WTC11 (cell line): Measurements from ENCODE around the gene RGS6. TPM values are rescaled to one million over a fixed set of nuclear protein-coding genes. Genes with fewer than 3 reads are reported as not detected.

Source experiments
- ATAC-seq: fragments of 200-7000 bp; cut with Tn5 transposase; 2 replicates; pipeline ENCODE4 v1.10.0; 2021; ENCODE audit warnings: mild to moderate bottlenecking, moderate library complexity
- CTCF ChIA-PET: fragments of 300-600 bp; sonication (Branson Sonifier 250); formaldehyde crosslinking; loops from one replicate; lab custom pipeline; 2021; ENCODE audit warnings: antibody characterized with exemption; lab: Charles Lee
- POLR2A ChIA-PET: fragments of 350-600 bp; sonication (Branson Sonifier 250); formaldehyde crosslinking; loops from one replicate; lab custom pipeline; 2021; ENCODE audit warnings: antibody characterized with exemption; lab: Charles Lee
- DNase-seq: peaks from one replicate; pipeline ENCODE4 v3.0.0; 2021; ENCODE audit warnings: low spot score
- H3K27ac Mint-ChIP-seq: 2 replicates; pipeline ENCODE4 v1.8.0; 2021; ENCODE audit warnings: mixed read lengths
- H3K27me3 Mint-ChIP-seq: 2 replicates; pipeline ENCODE4 v1.8.0; 2021; ENCODE audit warnings: low read depth, mild to moderate bottlenecking, moderate library complexity, mixed read lengths
- H3K36me3 Mint-ChIP-seq: 2 replicates; pipeline ENCODE4 v1.8.0; 2021; ENCODE audit warnings: mixed read lengths
- H3K4me1 Mint-ChIP-seq: 2 replicates; pipeline ENCODE4 v1.8.0; 2022; ENCODE audit warnings: mixed read lengths
- H3K4me3 Mint-ChIP-seq: 2 replicates; pipeline ENCODE4 v1.8.0; 2021; ENCODE audit warnings: mild to moderate bottlenecking, moderate library complexity, mixed read lengths
- H3K9me3 Mint-ChIP-seq: 2 replicates; pipeline ENCODE4 v1.8.0; 2021; ENCODE audit warnings: mixed read lengths
- ATF1 ChIP-seq: sonication (generic); formaldehyde crosslinking; IDR thresholded peaks from 2 replicates; pipeline ENCODE4 v1.8.1; 2023; ENCODE audit warnings: mild to moderate bottlenecking, moderate library complexity, missing genetic modification reagents
- CREB1 ChIP-seq: sonication (generic); formaldehyde crosslinking; IDR thresholded peaks from 2 replicates; pipeline ENCODE4 v1.8.0; 2023; ENCODE audit warnings: mild to moderate bottlenecking, missing genetic modification reagents
- EMX1 ChIP-seq: fragments of 250-450 bp; sonication (Bioruptor Pico); IDR thresholded peaks from 2 replicates; pipeline ENCODE4 v1.8.0; 2021; ENCODE audit warnings: mild to moderate bottlenecking
- ESRRA ChIP-seq: sonication (generic); formaldehyde crosslinking; IDR thresholded peaks from 2 replicates; pipeline ENCODE4 v1.8.1; 2022; ENCODE audit warnings: mild to moderate bottlenecking, missing genetic modification reagents, borderline replicate concordance
- HMGA2 ChIP-seq: fragments of 250-450 bp; sonication (Bioruptor Pico); IDR thresholded peaks from 2 replicates; pipeline ENCODE4 v1.4.0; 2021; ENCODE audit warnings: mild to moderate bottlenecking, moderate library complexity
- IRF2 ChIP-seq: sonication (generic); formaldehyde crosslinking; IDR thresholded peaks from 2 replicates; pipeline ENCODE4 v1.8.0; 2022; ENCODE audit warnings: low read depth, missing genetic modification reagents, borderline replicate concordance
- NFE2L1 ChIP-seq: sonication (generic); formaldehyde crosslinking; IDR thresholded peaks from 2 replicates; pipeline ENCODE4 v1.8.1; 2023; ENCODE audit warnings: missing genetic modification reagents
- OVOL2 ChIP-seq: fragments of 250-450 bp; sonication (Bioruptor Pico); IDR thresholded peaks from 2 replicates; pipeline ENCODE4 v1.9.0; 2021; ENCODE audit warnings: mild to moderate bottlenecking, borderline replicate concordance
- RELA ChIP-seq: sonication (generic); formaldehyde crosslinking; IDR thresholded peaks from 2 replicates; pipeline ENCODE4 v1.8.1; 2022; ENCODE audit warnings: missing genetic modification reagents, mild to moderate bottlenecking, borderline replicate concordance
- RORB ChIP-seq: fragments of 250-450 bp; sonication (Bioruptor Pico); IDR thresholded peaks from 2 replicates; pipeline ENCODE4 v1.9.0; 2021; ENCODE audit warnings: mild to moderate bottlenecking
- SP1 ChIP-seq: sonication (generic); formaldehyde crosslinking; conservative IDR thresholded peaks from 2 replicates; pipeline ENCODE4 v1.8.1; 2022; ENCODE audit warnings: missing genetic modification reagents
- TEAD1 ChIP-seq: sonication (generic); formaldehyde crosslinking; IDR thresholded peaks from 2 replicates; pipeline ENCODE4 v1.8.0; 2022; ENCODE audit warnings: mild to moderate bottlenecking, missing genetic modification reagents
- TP53 ChIP-seq: sonication (generic); formaldehyde crosslinking; IDR thresholded peaks from 2 replicates; pipeline ENCODE4 v1.8.1; 2023; ENCODE audit warnings: mild to moderate bottlenecking, missing genetic modification reagents
- ZBTB21 ChIP-seq: sonication (generic); formaldehyde crosslinking; IDR thresholded peaks from 2 replicates; pipeline ENCODE4 v1.8.1; 2023; ENCODE audit warnings: mild to moderate bottlenecking, missing genetic modification reagents, borderline replicate concordance
- ZNF138 ChIP-seq: sonication (generic); formaldehyde crosslinking; conservative IDR thresholded peaks from 2 replicates; pipeline ENCODE4 v1.8.1; 2022; ENCODE audit warnings: mild to moderate bottlenecking, moderate library complexity, missing genetic modification reagents
- ZNF396 ChIP-seq: fragments of 250-450 bp; sonication (Bioruptor Pico); IDR thresholded peaks from 2 replicates; pipeline ENCODE4 v1.8.0; 2021; ENCODE audit warnings: mild to moderate bottlenecking, moderate library complexity, borderline replicate concordance
- ZNF416 ChIP-seq: fragments of 250-450 bp; sonication (Bioruptor Pico); IDR thresholded peaks from 2 replicates; pipeline ENCODE4 v1.9.0; 2021; ENCODE audit warnings: mild to moderate bottlenecking, inconsistent platforms
- ZNF423 ChIP-seq: fragments of 250-450 bp; sonication (Bioruptor Pico); IDR thresholded peaks from 2 replicates; pipeline ENCODE4 v2.1.2; 2022; ENCODE audit warnings: mild to moderate bottlenecking, moderate library complexity
- ZNF671 ChIP-seq: fragments of 250-450 bp; sonication (Bioruptor Pico); IDR thresholded peaks from 2 replicates; pipeline ENCODE4 v1.8.0; 2021; ENCODE audit warnings: mild to moderate bottlenecking
- total RNA-seq: library from RNA; stranded (reverse); gene quantifications from 3 replicates; pipeline ENCODE4 v1.2.3, GENCODE V29; 2021
- TF ChIP-seq, protein P1 (sequence below): sonication (generic); formaldehyde crosslinking; IDR thresholded peaks from 2 replicates; pipeline ENCODE4 v1.8.1; 2023; ENCODE audit warnings: mild to moderate bottlenecking, missing genetic modification reagents, borderline replicate concordance
- TF ChIP-seq, protein P2 (sequence below): fragments of 200-600 bp; IDR thresholded peaks from 2 replicates; pipeline ENCODE4 v1.8.0; 2022; ENCODE audit warnings: antibody characterized with exemption
- TF ChIP-seq, protein P3 (sequence below): fragments of 250-450 bp; sonication (Bioruptor Pico); IDR thresholded peaks from 2 replicates; pipeline ENCODE4 v1.9.0; 2021; ENCODE audit warnings: mild to moderate bottlenecking
- TF ChIP-seq, protein P4 (sequence below): sonication (generic); formaldehyde crosslinking; IDR thresholded peaks from 2 replicates; pipeline ENCODE4 v1.8.1; 2023; ENCODE audit warnings: mild to moderate bottlenecking, missing genetic modification reagents, moderate library complexity
- TF ChIP-seq, protein P5 (sequence below): sonication (generic); formaldehyde crosslinking; IDR thresholded peaks from 2 replicates; pipeline ENCODE4 v1.8.1; 2022; ENCODE audit warnings: low read depth, missing genetic modification reagents, borderline replicate concordance
- TF ChIP-seq, protein P6 (sequence below): fragments of 250-450 bp; sonication (Bioruptor Pico); IDR thresholded peaks from 2 replicates; pipeline ENCODE4 v1.8.0; 2021; ENCODE audit warnings: mild to moderate bottlenecking

The RGS6 gene
- total RNA-seq, 1 experiment from 2014 or later = 1.0 TPM

DNA sequence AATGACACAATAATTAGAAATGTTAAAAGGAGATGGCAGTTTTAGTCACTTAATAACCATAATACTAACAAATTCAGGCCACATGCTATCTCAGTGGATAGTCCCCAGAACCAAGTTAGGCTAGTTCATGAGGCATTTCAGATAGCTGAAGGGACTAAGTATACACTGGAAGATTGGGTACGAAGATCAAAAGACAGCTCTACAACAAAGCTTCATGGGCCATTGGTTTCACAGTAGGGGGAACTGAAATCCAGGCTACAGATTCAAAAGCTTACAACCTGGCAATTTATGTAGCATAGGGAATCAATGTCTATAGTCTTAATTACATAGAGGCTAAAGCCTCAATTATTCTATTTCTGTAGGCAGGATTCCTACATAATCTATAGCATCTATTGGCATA, 343.0 kb downstream of the RGS6 start (continued):
- TF ChIP-seq, protein P1, sequence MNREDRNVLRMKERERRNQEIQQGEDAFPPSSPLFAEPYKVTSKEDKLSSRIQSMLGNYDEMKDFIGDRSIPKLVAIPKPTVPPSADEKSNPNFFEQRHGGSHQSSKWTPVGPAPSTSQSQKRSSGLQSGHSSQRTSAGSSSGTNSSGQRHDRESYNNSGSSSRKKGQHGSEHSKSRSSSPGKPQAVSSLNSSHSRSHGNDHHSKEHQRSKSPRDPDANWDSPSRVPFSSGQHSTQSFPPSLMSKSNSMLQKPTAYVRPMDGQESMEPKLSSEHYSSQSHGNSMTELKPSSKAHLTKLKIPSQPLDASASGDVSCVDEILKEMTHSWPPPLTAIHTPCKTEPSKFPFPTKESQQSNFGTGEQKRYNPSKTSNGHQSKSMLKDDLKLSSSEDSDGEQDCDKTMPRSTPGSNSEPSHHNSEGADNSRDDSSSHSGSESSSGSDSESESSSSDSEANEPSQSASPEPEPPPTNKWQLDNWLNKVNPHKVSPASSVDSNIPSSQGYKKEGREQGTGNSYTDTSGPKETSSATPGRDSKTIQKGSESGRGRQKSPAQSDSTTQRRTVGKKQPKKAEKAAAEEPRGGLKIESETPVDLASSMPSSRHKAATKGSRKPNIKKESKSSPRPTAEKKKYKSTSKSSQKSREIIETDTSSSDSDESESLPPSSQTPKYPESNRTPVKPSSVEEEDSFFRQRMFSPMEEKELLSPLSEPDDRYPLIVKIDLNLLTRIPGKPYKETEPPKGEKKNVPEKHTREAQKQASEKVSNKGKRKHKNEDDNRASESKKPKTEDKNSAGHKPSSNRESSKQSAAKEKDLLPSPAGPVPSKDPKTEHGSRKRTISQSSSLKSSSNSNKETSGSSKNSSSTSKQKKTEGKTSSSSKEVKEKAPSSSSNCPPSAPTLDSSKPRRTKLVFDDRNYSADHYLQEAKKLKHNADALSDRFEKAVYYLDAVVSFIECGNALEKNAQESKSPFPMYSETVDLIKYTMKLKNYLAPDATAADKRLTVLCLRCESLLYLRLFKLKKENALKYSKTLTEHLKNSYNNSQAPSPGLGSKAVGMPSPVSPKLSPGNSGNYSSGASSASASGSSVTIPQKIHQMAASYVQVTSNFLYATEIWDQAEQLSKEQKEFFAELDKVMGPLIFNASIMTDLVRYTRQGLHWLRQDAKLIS = no peak
- TF ChIP-seq OVOL2 (CRISPR knock-in tag) = no peak
- no peak for TF ChIP-seq RELA (CRISPR knock-in tag)
- TF ChIP-seq, protein P2, sequence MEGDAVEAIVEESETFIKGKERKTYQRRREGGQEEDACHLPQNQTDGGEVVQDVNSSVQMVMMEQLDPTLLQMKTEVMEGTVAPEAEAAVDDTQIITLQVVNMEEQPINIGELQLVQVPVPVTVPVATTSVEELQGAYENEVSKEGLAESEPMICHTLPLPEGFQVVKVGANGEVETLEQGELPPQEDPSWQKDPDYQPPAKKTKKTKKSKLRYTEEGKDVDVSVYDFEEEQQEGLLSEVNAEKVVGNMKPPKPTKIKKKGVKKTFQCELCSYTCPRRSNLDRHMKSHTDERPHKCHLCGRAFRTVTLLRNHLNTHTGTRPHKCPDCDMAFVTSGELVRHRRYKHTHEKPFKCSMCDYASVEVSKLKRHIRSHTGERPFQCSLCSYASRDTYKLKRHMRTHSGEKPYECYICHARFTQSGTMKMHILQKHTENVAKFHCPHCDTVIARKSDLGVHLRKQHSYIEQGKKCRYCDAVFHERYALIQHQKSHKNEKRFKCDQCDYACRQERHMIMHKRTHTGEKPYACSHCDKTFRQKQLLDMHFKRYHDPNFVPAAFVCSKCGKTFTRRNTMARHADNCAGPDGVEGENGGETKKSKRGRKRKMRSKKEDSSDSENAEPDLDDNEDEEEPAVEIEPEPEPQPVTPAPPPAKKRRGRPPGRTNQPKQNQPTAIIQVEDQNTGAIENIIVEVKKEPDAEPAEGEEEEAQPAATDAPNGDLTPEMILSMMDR = no peak

DNA sequence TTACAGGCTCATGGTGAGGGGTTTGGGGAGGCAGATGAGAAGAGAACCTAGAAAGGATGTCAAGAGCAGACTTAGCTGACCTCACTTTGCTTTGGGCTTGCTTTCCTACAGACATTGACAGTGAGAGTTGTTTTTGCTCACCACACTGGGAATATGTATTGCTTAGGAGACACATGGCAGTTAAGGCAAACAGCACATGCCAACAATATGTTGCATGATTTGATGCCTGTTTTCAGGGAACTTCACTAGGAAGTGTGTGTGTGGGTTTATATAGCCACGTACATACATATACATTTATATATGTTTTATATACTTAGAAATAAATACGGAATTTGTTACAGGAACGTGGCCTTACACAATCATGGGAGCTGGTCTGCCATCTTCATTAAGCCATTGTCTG, 346.1 kb downstream of the RGS6 start:
- ATAC-seq (no peak), DNase-seq (no peak)
- Mint-ChIP-seq H3K9me3 (peaks cover 42% of the 10 kb centered on the region), H3K27ac (no peak overlapping the region), H3K4me1 (peaks cover 10% of the 10 kb centered on the region), H3K4me3 (no peak overlapping the region), H3K36me3 (peaks cover 19% of the 10 kb centered on the region), H3K27me3 (peaks cover 19% of the 10 kb centered on the region; the same call in 1 of the 2 replicates)
- CTCF ChIA-PET = no interaction called here
- TF ChIP-seq ZNF416 (CRISPR knock-in tag) (no peak), ZNF138 (CRISPR knock-in tag) (no peak), NFE2L1 (CRISPR knock-in tag) (no peak), ZBTB21 (no peak), TP53 (no peak), ATF1 (CRISPR knock-in tag) (no peak), SP1 (CRISPR knock-in tag) (no peak)
- TF ChIP-seq, protein P3, sequence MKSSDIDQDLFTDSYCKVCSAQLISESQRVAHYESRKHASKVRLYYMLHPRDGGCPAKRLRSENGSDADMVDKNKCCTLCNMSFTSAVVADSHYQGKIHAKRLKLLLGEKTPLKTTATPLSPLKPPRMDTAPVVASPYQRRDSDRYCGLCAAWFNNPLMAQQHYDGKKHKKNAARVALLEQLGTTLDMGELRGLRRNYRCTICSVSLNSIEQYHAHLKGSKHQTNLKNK (CRISPR knock-in tag) = no peak
- POLR2A ChIA-PET = no interaction called here

DNA sequence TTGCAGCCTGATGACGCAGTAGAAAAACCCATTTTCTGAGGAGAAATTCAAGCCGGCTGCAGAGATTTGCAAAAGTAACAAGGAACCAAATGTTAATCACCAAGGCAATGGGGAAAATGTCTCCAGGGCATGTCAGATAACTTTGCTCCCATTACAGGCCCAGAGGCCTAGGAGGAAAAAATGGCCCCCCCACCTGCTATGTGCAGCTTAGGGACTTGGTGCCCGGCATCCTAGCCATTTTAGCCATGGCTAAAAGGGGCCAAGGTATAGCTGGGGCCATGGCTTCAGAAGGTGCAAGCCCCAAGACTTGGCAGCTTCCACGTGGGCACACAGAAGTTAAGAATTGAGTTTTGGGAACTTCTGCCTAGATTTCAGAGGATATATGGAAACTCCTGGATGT, 351.9 kb downstream of the RGS6 start:
- peaks cover 55% of the 10 kb centered on the region for H3K36me3 Mint-ChIP-seq
- POLR2A ChIA-PET = no interaction called here
- H3K4me3 Mint-ChIP-seq = no peak overlapping the region
- peaks cover 11% of the 10 kb centered on the region for H3K27me3 Mint-ChIP-seq
- H3K4me1 Mint-ChIP-seq = peaks cover 4% of the 10 kb centered on the region
- peaks cover 62% of the 10 kb centered on the region for H3K9me3 Mint-ChIP-seq
- DNase-seq (no peak), ATAC-seq (no peak)
- CTCF ChIA-PET = no interaction called here
- H3K27ac Mint-ChIP-seq = no peak overlapping the region
- TF ChIP-seq HMGA2 (CRISPR knock-in tag) (no peak), EMX1 (no peak), TEAD1 (no peak), ESRRA (CRISPR knock-in tag) (no peak), ZNF138 (CRISPR knock-in tag) (no peak), ZNF671 (CRISPR knock-in tag) (no peak), OVOL2 (CRISPR knock-in tag) (no peak), RORB (CRISPR knock-in tag) (no peak), ZNF423 (CRISPR knock-in tag) (no peak), CREB1 (no peak), ZNF396 (CRISPR knock-in tag) (no peak), ZBTB21 (no peak), IRF2 (no peak)
- TF ChIP-seq, protein P4, sequence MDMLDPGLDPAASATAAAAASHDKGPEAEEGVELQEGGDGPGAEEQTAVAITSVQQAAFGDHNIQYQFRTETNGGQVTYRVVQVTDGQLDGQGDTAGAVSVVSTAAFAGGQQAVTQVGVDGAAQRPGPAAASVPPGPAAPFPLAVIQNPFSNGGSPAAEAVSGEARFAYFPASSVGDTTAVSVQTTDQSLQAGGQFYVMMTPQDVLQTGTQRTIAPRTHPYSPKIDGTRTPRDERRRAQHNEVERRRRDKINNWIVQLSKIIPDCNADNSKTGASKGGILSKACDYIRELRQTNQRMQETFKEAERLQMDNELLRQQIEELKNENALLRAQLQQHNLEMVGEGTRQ (CRISPR knock-in tag) = no peak
- TF ChIP-seq, protein P5, sequence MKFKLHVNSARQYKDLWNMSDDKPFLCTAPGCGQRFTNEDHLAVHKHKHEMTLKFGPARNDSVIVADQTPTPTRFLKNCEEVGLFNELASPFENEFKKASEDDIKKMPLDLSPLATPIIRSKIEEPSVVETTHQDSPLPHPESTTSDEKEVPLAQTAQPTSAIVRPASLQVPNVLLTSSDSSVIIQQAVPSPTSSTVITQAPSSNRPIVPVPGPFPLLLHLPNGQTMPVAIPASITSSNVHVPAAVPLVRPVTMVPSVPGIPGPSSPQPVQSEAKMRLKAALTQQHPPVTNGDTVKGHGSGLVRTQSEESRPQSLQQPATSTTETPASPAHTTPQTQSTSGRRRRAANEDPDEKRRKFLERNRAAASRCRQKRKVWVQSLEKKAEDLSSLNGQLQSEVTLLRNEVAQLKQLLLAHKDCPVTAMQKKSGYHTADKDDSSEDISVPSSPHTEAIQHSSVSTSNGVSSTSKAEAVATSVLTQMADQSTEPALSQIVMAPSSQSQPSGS = no peak
- TF ChIP-seq, protein P6, sequence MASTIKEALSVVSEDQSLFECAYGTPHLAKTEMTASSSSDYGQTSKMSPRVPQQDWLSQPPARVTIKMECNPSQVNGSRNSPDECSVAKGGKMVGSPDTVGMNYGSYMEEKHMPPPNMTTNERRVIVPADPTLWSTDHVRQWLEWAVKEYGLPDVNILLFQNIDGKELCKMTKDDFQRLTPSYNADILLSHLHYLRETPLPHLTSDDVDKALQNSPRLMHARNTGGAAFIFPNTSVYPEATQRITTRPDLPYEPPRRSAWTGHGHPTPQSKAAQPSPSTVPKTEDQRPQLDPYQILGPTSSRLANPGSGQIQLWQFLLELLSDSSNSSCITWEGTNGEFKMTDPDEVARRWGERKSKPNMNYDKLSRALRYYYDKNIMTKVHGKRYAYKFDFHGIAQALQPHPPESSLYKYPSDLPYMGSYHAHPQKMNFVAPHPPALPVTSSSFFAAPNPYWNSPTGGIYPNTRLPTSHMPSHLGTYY (CRISPR knock-in tag) = no peak
